Hematopoietic multipotent progenitor cell treated with erythropoietin and hydrocortisone succinate and interleukin-3 and kit ligand, for 6 days (in vitro differentiated cells): ENCODE data around the gene LNX1.

Experiments used
- DNase-seq: peaks from one replicate; pipeline ENCODE4 v3.0.0-alpha.2; 2015

Gene LNX1

GRCh38 chr4:53531585-53532224, 59.6 kb downstream of the LNX1 start:
- DNase-seq = no peak

- DNase-seq = no peak
These were observed 62.3 kb downstream of the LNX1 start for GRCh38 chr4:53529025-53529424.

GRCh38 chr4:53527930-53528329, 63.4 kb downstream of the LNX1 start:
- DNase-seq = no peak

GRCh38 chr4:53527326-53527725, 64.0 kb downstream of the LNX1 start:
- DNase-seq = no peak

- no peak for DNase-seq
These were observed 69.0 kb downstream of the LNX1 start for GRCh38 chr4:53522334-53522733.

GRCh38 chr4:53520116-53520515, 71.2 kb downstream of the LNX1 start:
- DNase-seq = no peak

GRCh38 chr4:53518807-53519206, 72.5 kb downstream of the LNX1 start:
- no peak for DNase-seq

GRCh38 chr4:53515076-53515475, 76.2 kb downstream of the LNX1 start:
- no peak for DNase-seq

- no peak for DNase-seq
These were observed 76.8 kb downstream of the LNX1 start for GRCh38 chr4:53514509-53514908.

- no peak for DNase-seq
These were observed 78.7 kb downstream of the LNX1 start for GRCh38 chr4:53512608-53513007.

- DNase-seq = no peak
These were observed 80.3 kb downstream of the LNX1 start for GRCh38 chr4:53511014-53511413.

GRCh38 chr4:53510321-53510720, 81.0 kb downstream of the LNX1 start:
- DNase-seq = no peak

- DNase-seq = no peak
These were observed 82.8 kb downstream of the LNX1 start for GRCh38 chr4:53508446-53508845.

GRCh38 chr4:53507671-53508286, 83.5 kb downstream of the LNX1 start:
- DNase-seq = no peak

- no peak for DNase-seq
These were observed 84.2 kb downstream of the LNX1 start for GRCh38 chr4:53507058-53507457.

- peak; percentile 2 for DNase-seq
These were observed 85.3 kb downstream of the LNX1 start for GRCh38 chr4:53505947-53506346.

- no peak for DNase-seq
These were observed 89.2 kb downstream of the LNX1 start for GRCh38 chr4:53502094-53502493.

GRCh38 chr4:53501561-53501960, 89.7 kb downstream of the LNX1 start:
- DNase-seq = no peak

- no peak for DNase-seq
These were observed 90.7 kb downstream of the LNX1 start for GRCh38 chr4:53500546-53500945.

- DNase-seq = no peak
These were observed 91.5 kb downstream of the LNX1 start for GRCh38 chr4:53499791-53500190.

- DNase-seq = no peak
These were observed 92.6 kb downstream of the LNX1 start for GRCh38 chr4:53498706-53499105.

- no peak for DNase-seq
These were observed 93.6 kb downstream of the LNX1 start for GRCh38 chr4:53497487-53498244.

GRCh38 chr4:53494851-53495250, 96.4 kb downstream of the LNX1 start:
- no peak for DNase-seq

- peak; percentile 64 for DNase-seq
These were observed 100.2 kb downstream of the LNX1 start for GRCh38 chr4:53490965-53491622.
